Uterus (tissue), 2 donors: ENCODE data around the gene LRP1-AS.

ENCODE experiments used
- CTCF ChIP-seq, 4 experiments: fragments of 200-600 bp in 2 of 4; fragments of 450-650 bp in 2 of 4; sonication (generic) in 2 of 4; IDR thresholded peaks; one replicate each; pipeline ENCODE4 v1.5.1; 2016 to 2019; ENCODE audit warnings: antibody characterized with exemption in 4 of 4, mild to moderate bottlenecking in 2 of 4, moderate library complexity in 1 of 4
- POLR2A ChIP-seq, 2 donors: fragments of 450-650 bp; IDR thresholded peaks; one replicate each; pipeline ENCODE4 v1.6.1; 2016; ENCODE audit warnings: antibody characterized with exemption in 2 of 2, mild to moderate bottlenecking in 1 of 2, moderate library complexity in 1 of 2

DNA sequence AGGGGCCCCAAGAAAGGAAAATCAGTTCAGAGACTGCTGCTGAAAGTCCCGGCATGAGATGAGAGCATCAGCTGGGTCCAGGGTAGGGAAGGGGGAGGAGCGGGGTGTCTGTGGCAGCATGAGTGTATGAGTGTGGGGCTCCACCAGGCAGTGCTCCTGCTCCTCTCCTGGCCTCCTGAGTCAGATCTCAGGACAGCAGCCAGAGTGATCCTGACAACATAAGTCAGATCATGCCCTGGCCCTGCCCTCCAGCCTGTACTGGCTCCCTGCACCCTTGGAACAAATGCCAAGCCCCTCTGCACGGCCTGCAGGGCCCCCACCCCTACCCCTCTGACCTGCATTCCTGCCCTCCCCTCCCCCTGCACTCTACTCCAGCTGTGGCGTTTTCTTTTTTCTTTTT, 24.2 kb upstream of the LRP1-AS start:
- no peak for TF ChIP-seq CTCF (IDR thresholded peaks at IDR 0.05)
- no peak for TF ChIP-seq POLR2A (IDR thresholded peaks at IDR 0.05)
